Measurements from ENCODE around the gene NTM.
A peak's percentile ranks its signal among the peaks of the same experiment; 100 is the strongest.

The NTM gene

GRCh38 chr11:132042296-132042695, 671.9 kb downstream of the NTM start:
- no peaks in the 10 kb centered on the region for H3K27me3 ChIP-seq (ENCODE audit: control insufficient read depth, insufficient read depth, low read length)
- H3K4me3 ChIP-seq (ENCODE audit: low read length): no peak overlapping the region
- no peak overlapping the region for H3K9ac ChIP-seq (ENCODE audit: low read depth, low read length)
- no peaks in the 10 kb centered on the region for H3K9me3 ChIP-seq (replicated peaks; ENCODE audit: low read length)
- no peak overlapping the region for H3K4me2 ChIP-seq (ENCODE audit: low read length)
- H3K4me1 ChIP-seq (ENCODE audit: control insufficient read depth, insufficient read depth, low read length): peaks cover 8% of the 10 kb centered on the region
- H3K36me3 ChIP-seq (ENCODE audit: insufficient read depth, low read length): no peaks in the 10 kb centered on the region

- H3K36me3 ChIP-seq (ENCODE audit: insufficient read depth, low read length): no peaks in the 10 kb centered on the region
- no peak overlapping the region for H3K9ac ChIP-seq (ENCODE audit: low read depth, low read length)
- H3K9me3 ChIP-seq (replicated peaks; ENCODE audit: low read length): no peaks in the 10 kb centered on the region
- no peak overlapping the region for H3K4me2 ChIP-seq (ENCODE audit: low read length)
- H3K27me3 ChIP-seq (ENCODE audit: control insufficient read depth, insufficient read depth, low read length): no peaks in the 10 kb centered on the region
- H3K4me3 ChIP-seq (ENCODE audit: low read length): no peak overlapping the region
- H3K4me1 ChIP-seq (ENCODE audit: control insufficient read depth, insufficient read depth, low read length): peaks cover 12% of the 10 kb centered on the region
These were observed 673.3 kb downstream of the NTM start for GRCh38 chr11:132043714-132044113.

- H3K4me2 ChIP-seq (ENCODE audit: low read length): no peak overlapping the region
- no peaks in the 10 kb centered on the region for H3K9me3 ChIP-seq (replicated peaks; ENCODE audit: low read length)
- no peaks in the 10 kb centered on the region for H3K36me3 ChIP-seq (ENCODE audit: insufficient read depth, low read length)
- no peak overlapping the region for H3K9ac ChIP-seq (ENCODE audit: low read depth, low read length)
- H3K4me3 ChIP-seq (ENCODE audit: low read length): no peak overlapping the region
- no peaks in the 10 kb centered on the region for H3K27me3 ChIP-seq (ENCODE audit: control insufficient read depth, insufficient read depth, low read length)
- H3K4me1 ChIP-seq (ENCODE audit: control insufficient read depth, insufficient read depth, low read length): peaks cover 14% of the 10 kb centered on the region
These were observed 674.7 kb downstream of the NTM start for GRCh38 chr11:132045107-132045506.

- Histone ChIP-seq H3K36me3 (ENCODE audit: insufficient read depth, low read length) (no peaks in the 10 kb centered on the region), H3K4me1 (ENCODE audit: control insufficient read depth, insufficient read depth, low read length) (peaks cover 27% of the 10 kb centered on the region), H3K9me3 (replicated peaks; ENCODE audit: low read length) (no peaks in the 10 kb centered on the region), H3K4me3 (ENCODE audit: low read length) (no peak overlapping the region), H3K4me2 (ENCODE audit: low read length) (no peak overlapping the region), H3K27me3 (ENCODE audit: control insufficient read depth, insufficient read depth, low read length) (no peaks in the 10 kb centered on the region), H3K9ac (ENCODE audit: low read depth, low read length) (no peak overlapping the region)
These were observed 676.0 kb downstream of the NTM start for GRCh38 chr11:132046288-132046865.

- H3K4me1 ChIP-seq (ENCODE audit: control insufficient read depth, insufficient read depth, low read length): peaks cover 35% of the 10 kb centered on the region
- H3K27me3 ChIP-seq (ENCODE audit: control insufficient read depth, insufficient read depth, low read length): no peaks in the 10 kb centered on the region
- no peak overlapping the region for H3K4me3 ChIP-seq (ENCODE audit: low read length)
- H3K4me2 ChIP-seq (ENCODE audit: low read length): no peak overlapping the region
- H3K9ac ChIP-seq (ENCODE audit: low read depth, low read length): peak overlapping the region; percentile 13
- H3K9me3 ChIP-seq (replicated peaks; ENCODE audit: low read length): no peaks in the 10 kb centered on the region
- H3K36me3 ChIP-seq (ENCODE audit: insufficient read depth, low read length): no peaks in the 10 kb centered on the region
These were observed 676.8 kb downstream of the NTM start for GRCh38 chr11:132047167-132047566.

GRCh38 chr11:132048040-132048439, 677.6 kb downstream of the NTM start:
- Histone ChIP-seq H3K9me3 (replicated peaks; ENCODE audit: low read length) (no peaks in the 10 kb centered on the region), H3K36me3 (ENCODE audit: insufficient read depth, low read length) (no peaks in the 10 kb centered on the region), H3K4me2 (ENCODE audit: low read length) (no peak overlapping the region), H3K4me1 (ENCODE audit: control insufficient read depth, insufficient read depth, low read length) (peaks cover 44% of the 10 kb centered on the region), H3K9ac (ENCODE audit: low read depth, low read length) (no peak overlapping the region), H3K4me3 (ENCODE audit: low read length) (no peak overlapping the region), H3K27me3 (ENCODE audit: control insufficient read depth, insufficient read depth, low read length) (no peaks in the 10 kb centered on the region)

- H3K4me1 ChIP-seq (ENCODE audit: control insufficient read depth, insufficient read depth, low read length): peaks cover 55% of the 10 kb centered on the region
- H3K4me2 ChIP-seq (ENCODE audit: low read length): no peak overlapping the region
- no peak overlapping the region for H3K4me3 ChIP-seq (ENCODE audit: low read length)
- H3K9ac ChIP-seq (ENCODE audit: low read depth, low read length): no peak overlapping the region
- H3K36me3 ChIP-seq (ENCODE audit: insufficient read depth, low read length): no peaks in the 10 kb centered on the region
- H3K27me3 ChIP-seq (ENCODE audit: control insufficient read depth, insufficient read depth, low read length): no peaks in the 10 kb centered on the region
- no peaks in the 10 kb centered on the region for H3K9me3 ChIP-seq (replicated peaks; ENCODE audit: low read length)
These were observed 678.8 kb downstream of the NTM start for GRCh38 chr11:132049205-132049604.

- no peak overlapping the region for H3K4me3 ChIP-seq (ENCODE audit: low read length)
- H3K27me3 ChIP-seq (ENCODE audit: control insufficient read depth, insufficient read depth, low read length): no peaks in the 10 kb centered on the region
- H3K4me2 ChIP-seq (ENCODE audit: low read length): no peak overlapping the region
- H3K4me1 ChIP-seq (ENCODE audit: control insufficient read depth, insufficient read depth, low read length): peaks cover 64% of the 10 kb centered on the region
- no peaks in the 10 kb centered on the region for H3K36me3 ChIP-seq (ENCODE audit: insufficient read depth, low read length)
- peak overlapping the region; percentile 31 for H3K9ac ChIP-seq (ENCODE audit: low read depth, low read length)
- no peaks in the 10 kb centered on the region for H3K9me3 ChIP-seq (replicated peaks; ENCODE audit: low read length)
These were observed 679.6 kb downstream of the NTM start for GRCh38 chr11:132050049-132050448.

GRCh38 chr11:132050577-132051165, 680.3 kb downstream of the NTM start:
- Histone ChIP-seq H3K4me1 (ENCODE audit: control insufficient read depth, insufficient read depth, low read length) (peaks cover 70% of the 10 kb centered on the region), H3K4me2 (ENCODE audit: low read length) (peak overlapping the region; percentile 11), H3K9me3 (replicated peaks; ENCODE audit: low read length) (no peaks in the 10 kb centered on the region), H3K27me3 (ENCODE audit: control insufficient read depth, insufficient read depth, low read length) (no peaks in the 10 kb centered on the region), H3K4me3 (ENCODE audit: low read length) (no peak overlapping the region), H3K9ac (ENCODE audit: low read depth, low read length) (peak overlapping the region; percentile 63), H3K36me3 (ENCODE audit: insufficient read depth, low read length) (no peaks in the 10 kb centered on the region)

- peaks cover 78% of the 10 kb centered on the region for H3K4me1 ChIP-seq (ENCODE audit: control insufficient read depth, insufficient read depth, low read length)
- no peak overlapping the region for H3K4me2 ChIP-seq (ENCODE audit: low read length)
These were observed 681.3 kb downstream of the NTM start for GRCh38 chr11:132051704-132052103.

GRCh38 chr11:132052342-132052741, 681.9 kb downstream of the NTM start:
- Histone ChIP-seq H3K9ac (ENCODE audit: low read depth, low read length) (peak overlapping the region; percentile 63), H3K4me1 (ENCODE audit: control insufficient read depth, insufficient read depth, low read length) (peaks cover 78% of the 10 kb centered on the region)

More at GRCh38 chr11:132051704-132052103, 681.3 kb downstream of the NTM start:
- no peaks in the 10 kb centered on the region for H3K9me3 ChIP-seq (replicated peaks; ENCODE audit: low read length)
- no peaks in the 10 kb centered on the region for H3K27me3 ChIP-seq (ENCODE audit: control insufficient read depth, insufficient read depth, low read length)
- no peaks in the 10 kb centered on the region for H3K36me3 ChIP-seq (ENCODE audit: insufficient read depth, low read length)
- H3K9ac ChIP-seq (ENCODE audit: low read depth, low read length): peak overlapping the region; percentile 63
- no peak overlapping the region for H3K4me3 ChIP-seq (ENCODE audit: low read length)

GRCh38 chr11:132052904-132053303, 682.5 kb downstream of the NTM start:
- Histone ChIP-seq H3K9ac (ENCODE audit: low read depth, low read length) (peak overlapping the region; percentile 63), H3K4me2 (ENCODE audit: low read length) (no peak overlapping the region), H3K27me3 (ENCODE audit: control insufficient read depth, insufficient read depth, low read length) (no peaks in the 10 kb centered on the region), H3K4me1 (ENCODE audit: control insufficient read depth, insufficient read depth, low read length) (peaks cover 80% of the 10 kb centered on the region), H3K4me3 (ENCODE audit: low read length) (no peak overlapping the region), H3K9me3 (replicated peaks; ENCODE audit: low read length) (no peaks in the 10 kb centered on the region), H3K36me3 (ENCODE audit: insufficient read depth, low read length) (no peaks in the 10 kb centered on the region)

More at GRCh38 chr11:132052342-132052741, 681.9 kb downstream of the NTM start:
- no peaks in the 10 kb centered on the region for H3K36me3 ChIP-seq (ENCODE audit: insufficient read depth, low read length)
- no peaks in the 10 kb centered on the region for H3K27me3 ChIP-seq (ENCODE audit: control insufficient read depth, insufficient read depth, low read length)
- no peaks in the 10 kb centered on the region for H3K9me3 ChIP-seq (replicated peaks; ENCODE audit: low read length)
- H3K4me2 ChIP-seq (ENCODE audit: low read length): peak overlapping the region; percentile 19
- H3K4me3 ChIP-seq (ENCODE audit: low read length): no peak overlapping the region
